Renal pelvis (tissue), 4 donors: ENCODE measurements around the gene GNPDA1. TPM values are rescaled to one million over a fixed set of nuclear protein-coding genes. Genes with fewer than 3 reads are reported as not detected.
A peak's percentile ranks its signal among the peaks of the same experiment; 100 is the strongest.
"Not testable (repeated sequence)": the region's sequence is repeated elsewhere in the genome, so short reads cannot be mapped to it uniquely, and the experiment has no call there.

Source experiments
- DNase-seq: peaks from one replicate; pipeline ENCODE4 v3.0.0-alpha.2; 2013
- polyA plus RNA-seq, 3 donors: library from polyadenylated mRNA; unstranded; fragments of 120-200 nt; gene quantifications; one replicate each; pipeline ENCODE4 v1.2.1, GENCODE V29; 2013; ENCODE audit not compliant: insufficient read length in 3 of 3

Gene GNPDA1
- polyA plus RNA-seq, 3 donors, result 64.7 to 70.6 (median 68.5) TPM

DNA sequence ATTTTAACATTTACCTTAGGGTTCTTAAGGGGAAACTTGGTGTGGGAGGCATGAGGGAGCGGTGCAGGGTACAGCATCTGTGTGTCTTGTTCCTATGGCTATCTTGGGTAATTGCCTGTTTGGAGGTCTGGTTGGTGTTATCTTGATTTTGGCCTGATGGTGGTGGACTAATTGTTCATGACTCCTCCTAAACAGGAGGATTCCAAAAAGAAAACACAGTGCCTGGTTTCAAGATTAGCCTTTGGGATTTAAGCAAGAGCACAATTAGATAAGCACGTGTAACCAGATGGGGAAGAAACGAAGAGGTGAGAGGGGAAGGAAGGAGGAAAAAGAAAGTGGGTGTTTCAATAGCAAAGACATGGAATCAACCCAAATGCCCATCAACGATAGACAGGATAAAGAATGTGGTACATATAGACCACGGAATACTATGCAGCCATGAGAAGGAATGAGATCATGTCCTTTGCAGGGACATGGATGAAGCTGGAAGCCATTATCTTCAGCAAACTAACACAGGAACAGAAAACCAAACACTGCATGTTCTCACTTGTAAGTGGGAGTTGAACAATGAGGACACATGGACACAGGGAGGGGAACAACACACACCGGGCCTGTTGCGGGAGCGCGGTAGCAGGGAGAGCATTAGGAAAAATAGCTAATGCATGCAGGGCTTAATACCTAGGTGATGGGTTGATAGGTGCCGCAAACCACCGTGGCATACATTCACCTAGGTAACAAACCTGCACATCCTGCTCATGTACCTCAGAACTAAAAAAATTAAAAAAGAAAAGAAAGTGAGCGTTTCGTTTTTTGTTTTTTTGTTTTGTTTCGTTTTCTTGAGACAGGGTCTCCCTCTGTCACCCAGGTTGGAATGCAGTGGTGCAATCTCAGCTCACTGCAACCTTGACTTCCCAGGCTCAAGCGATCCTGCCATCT is 21.1 kb upstream of the GNPDA1 start:
- DNase-seq, result not testable (repeated sequence)

DNA sequence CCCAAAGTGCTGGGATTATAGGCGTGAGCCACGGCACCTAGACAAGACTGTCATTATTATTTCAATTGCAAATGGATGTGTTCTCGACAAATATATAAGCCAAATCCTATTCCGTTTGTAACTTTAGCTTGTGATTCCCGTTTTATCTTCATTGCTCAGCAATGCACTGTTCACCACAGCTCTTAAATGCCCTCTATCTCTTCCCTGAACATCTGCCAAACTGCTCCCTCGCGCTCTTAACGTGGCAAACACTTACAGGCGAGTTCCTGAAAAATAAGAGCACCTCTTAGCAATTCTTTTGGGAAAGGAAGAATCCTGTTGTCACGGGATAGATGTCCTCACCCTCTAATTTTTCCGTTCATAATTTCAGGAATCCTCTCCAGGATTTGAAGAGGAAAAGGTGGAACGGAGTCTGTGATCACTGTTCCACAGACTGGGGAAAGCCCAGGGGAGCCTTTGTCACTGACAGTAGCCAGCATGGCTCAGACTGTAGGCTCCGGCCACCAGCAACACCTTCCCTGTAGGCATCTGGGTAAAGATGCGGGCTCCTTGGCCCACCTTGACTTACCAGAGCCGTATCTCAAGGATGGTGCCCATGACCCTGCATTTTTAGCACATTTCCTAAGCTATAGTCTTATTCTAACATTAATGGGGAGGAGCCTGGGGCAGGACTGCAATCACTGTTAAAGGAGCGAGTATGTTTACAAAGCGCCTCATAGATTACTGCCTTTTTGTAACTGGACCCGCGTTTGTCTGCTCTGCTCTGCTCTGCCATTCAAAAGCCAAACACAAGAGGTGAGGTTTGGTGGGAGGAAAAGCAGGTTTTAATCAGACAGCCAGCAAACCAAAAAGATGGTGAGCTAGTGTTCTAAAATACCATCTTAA is 20.2 kb upstream of the GNPDA1 start:
- DNase-seq, result no peak

DNA sequence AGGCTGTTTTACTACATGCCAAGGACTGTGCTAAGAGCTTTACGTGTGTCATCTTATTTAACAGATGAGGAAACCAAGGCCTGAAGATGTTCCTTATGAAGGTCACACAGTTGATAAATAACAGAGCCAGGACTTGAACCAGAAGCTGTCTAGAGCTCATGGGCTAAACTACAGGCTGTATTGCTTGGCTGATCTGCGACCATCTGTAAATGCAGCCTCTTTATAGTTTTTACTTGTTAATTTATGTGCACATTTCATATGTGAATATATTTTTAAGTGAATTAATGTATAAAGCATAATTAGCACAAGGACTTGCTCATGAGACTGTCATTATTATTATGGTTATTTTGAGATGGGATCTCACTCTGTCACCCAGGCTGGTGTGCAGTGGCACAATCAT is 19.3 kb upstream of the GNPDA1 start:
- DNase-seq, result no peak

DNA sequence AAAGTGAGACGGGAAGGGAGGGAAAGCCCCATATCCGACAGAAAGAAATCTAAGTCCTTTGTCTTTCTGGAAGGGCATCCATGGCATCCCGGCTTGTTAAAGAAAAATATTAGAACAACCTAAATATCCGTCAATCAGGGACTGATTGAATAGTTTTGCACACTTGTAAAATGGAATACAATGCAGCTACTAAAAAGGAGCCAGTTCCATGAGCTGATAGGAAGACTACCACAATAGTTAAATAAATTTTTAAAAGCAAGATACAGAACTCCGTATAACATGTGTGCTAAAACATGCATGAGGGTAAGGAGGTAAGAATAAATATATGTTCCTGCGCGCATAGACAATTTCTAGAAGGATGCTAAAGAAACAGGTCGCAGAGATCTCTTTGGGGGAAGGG is 12.8 kb upstream of the GNPDA1 start:
- no peak for DNase-seq

DNA sequence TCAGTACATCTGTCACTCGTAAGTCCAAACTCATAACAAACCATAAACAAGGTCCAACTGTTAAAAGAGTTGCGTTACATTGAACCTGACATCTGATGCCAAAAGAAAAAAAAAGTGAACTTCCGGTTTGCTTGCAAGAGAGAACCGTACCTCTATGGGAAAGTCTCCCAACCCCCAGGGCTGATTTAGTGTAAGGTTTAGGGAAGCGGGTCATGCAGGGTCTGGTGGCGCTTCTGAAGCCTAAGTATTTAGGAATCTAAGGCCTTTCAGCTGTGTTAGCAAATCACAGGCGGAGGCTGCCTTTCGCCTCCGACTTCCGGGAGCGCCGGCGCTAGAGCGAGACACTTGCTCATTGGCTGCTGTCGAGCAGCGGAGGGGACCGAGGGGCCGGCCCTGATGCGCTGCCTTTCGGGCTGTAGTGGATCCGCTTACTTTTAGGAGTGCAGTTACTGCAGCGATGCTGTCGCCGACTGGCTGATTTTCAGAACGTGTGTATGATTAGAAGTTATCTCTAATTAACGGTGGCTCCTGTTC is 12.0 kb upstream of the GNPDA1 start:
- peak; percentile 87 for DNase-seq

DNA sequence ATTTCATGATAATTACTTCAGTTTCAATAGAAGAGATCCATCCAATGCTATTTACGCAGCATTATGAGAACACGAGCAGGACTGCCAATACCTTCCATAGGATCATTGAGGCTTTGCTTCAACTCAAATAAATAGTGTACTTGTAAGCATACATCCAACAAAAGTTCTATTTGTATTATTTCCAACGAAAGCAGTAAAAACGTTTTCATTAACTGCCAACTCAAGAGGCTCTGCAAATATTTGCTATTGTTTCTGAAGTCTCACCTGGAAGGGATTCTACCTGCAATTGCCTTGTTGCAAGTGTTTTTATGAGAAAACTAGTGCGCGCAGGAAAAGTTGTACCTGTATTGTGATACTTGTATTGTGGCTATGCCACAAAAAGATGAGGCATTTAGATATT is 11.0 kb upstream of the GNPDA1 start:
- DNase-seq, result no peak

DNA sequence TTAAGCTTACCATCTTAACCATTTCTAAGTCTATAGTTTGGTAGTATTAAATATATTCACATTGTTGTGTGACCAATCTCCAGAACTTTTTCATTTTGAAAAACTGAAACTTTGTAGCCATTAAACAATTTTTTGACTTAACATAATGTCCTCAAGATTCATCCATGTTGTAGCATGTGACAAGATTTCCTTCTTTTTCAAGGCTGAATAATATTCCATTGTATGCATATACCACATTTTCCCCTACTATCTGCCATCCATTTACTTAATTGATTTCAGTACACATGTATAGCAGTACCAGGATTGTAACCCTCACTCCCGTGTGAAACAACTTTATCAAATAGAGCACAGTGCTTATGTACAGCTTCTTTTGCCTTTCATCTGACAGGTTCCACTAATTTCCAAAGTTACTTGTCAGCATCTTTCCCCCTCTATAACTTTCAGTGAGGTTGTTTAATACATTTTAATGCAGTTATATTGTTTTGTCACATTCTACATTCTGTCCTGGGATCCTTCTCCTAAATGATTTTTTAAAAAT is 7.4 kb upstream of the GNPDA1 start:
- no peak for DNase-seq

DNA sequence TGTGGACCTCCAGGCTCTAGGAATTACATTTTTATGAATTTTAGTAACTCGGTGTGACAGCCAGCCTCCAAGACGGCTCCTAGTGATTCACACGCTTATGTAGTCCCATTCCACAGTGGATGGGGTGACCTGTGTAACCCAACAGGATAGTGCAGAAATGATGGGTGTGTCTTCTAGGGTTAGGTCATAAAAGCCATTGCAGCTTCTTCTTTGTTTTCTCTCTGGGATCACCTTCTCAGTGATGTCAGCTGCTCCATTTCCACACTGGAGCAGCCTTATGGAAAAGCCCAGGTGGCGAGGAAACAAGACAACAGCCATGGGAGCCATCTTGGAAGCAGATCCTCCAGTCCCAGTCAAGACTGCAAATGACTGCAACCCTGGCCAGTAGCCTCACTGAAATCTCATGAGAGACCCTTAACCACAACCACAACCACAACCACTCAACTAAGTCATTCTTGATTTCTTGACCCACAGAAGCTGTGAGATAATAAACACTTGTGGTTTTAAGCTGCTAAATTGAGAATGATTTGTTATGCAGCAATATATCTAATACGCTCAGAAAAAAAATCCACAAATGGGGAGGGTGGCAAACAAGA is 5.1 kb upstream of the GNPDA1 start:
- DNase-seq, result no peak

DNA sequence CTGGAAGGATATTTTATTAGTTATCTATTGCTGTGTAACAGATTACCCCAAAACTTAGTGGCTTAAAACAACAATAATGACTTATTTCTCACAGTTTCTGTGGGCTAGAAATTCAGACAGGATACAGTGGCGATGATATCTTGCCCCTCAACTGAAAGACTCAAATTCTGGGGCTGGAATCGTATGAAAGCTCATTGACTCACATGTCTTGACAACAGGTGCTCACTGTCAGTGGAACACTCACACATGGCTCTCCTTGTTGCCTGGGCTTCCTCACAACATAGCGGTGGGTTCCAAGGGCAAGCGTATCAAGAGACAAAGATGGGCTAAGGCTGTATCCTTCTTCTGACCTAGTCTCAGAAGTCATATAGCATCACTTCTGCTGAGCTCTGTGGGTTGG is 3.7 kb upstream of the GNPDA1 start:
- DNase-seq, result no peak

DNA sequence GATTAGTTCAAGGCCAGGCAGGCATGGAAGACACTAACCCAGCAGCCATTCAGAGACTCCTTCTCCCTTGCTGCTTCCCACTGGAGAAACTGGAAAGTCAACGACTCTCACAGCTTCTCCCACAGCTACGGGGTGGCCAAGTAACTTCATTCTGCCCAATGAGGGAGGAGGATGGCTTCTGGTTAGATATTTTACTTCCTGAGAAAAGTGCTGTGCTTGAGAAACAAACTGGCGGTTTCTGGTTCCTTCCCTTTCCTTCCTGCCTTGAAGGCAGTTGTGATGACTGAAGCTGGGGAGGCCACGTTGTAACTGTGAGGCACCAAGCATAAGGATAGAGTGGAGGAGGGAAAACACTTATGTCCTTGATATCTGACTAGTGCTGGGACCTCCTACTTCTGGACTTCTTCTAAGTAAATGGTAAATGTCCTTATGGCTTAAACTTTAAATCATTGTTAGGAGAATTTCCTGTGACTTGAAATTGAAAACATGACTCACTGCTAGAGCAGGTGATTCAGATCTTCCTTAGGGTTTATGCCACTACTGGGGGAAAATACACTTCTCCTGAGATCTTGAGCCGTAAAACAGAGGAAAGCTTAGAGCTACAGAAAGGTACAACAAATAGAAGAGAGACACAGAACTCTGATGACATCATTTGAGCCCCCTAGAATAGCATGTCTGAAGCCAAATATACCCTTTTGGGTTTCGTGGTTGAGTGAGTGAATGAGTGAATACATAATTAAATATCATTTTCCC is 3.1 kb upstream of the GNPDA1 start:
- DNase-seq, result no peak

DNA sequence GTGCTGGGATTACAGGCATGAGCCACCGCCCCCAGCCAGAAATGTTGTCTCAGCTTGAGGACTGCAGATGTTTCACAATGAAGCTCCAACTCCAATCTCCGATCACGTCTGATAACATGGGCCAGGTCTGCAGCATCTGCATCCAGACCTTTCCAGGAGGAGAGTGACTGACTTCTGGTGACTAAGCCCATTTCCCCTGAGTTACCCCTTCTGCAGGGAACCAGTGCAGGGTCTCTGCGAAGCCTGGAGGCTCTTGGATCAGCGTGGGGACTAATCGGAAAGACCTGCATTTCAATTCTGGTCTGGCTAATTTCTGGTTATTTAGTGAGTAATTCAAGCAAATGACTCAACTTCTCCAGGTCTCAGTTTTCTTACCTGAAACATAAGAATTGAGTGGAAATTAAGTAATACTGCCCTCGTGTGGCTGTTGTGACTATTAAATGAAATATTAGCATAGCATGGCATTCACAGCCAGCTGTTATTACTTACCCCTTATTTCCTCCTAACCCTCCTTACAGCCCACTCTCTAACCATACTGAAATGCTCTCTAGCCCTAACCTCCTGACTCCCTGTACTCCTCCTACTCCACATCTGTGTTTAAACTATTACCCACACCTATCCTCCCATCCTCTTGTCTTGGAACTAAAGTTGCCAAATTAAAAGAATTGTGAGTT is 2.2 kb upstream of the GNPDA1 start:
- peak; percentile 46 for DNase-seq

DNA sequence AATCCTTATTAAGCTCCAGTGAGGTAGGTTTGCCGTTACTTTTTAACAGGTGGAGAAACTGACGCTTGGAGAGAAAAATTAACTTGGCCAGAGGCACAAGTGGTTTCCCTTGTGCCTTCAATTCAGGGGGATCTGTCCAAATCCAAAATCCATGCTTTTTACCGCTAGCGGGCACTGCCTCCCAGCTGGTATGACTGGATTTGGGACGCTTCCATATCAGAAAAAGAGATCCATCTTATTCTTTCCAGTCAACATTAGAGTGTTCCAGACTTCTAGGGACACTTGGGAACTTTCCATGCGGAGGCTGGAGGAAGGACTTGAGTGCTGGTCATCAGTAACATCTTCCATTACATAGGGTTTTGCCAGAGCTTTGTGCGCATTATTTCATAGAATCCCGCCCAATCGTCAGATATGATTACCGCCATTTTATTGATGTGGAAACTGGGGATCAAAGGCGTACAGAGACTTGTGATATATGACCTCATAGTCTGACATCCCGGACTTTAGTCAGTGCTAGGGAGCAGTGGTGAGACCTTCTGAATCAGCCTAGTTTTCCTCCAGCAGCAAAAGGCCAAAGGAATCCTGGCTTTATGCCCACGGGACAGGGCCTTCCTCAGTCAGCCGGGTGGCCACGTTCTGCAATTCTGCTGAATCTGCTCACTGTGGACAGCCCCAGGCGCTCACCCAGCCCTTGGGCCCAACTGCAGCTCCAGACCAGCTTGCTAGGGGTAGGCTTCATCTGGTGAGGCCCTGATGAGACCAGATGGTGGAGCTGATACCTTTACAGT is 1.1 kb upstream of the GNPDA1 start:
- no peak for DNase-seq

DNA sequence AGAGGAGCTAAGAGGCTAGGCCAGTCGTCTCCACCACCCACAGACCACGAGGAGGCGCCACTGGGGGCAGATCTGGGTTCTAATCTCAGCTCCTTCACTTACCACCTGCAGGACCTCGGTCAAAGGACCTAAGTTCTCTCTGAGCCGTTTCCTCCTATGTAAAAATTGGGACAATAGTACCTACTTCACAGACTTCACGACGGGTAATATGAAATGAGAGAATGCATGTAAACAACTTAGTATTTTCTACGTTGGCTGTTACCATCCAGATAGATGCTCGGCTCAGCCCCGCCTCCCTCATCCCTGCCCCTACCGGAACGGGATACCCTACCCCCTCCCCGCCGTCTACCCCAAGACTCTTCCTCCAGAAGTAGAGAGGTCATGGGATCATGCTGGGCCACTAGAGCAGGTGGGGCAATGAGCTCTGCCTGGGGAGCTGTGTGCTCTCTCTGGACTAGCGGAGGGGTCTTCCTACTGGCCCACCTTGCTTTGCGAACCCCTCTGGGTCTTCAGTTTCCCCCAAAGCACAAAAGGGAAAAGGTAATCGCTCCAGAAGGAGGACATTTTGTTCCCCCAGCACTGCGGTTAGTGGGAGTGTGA is 541 bp downstream of the GNPDA1 start:
- peak; percentile 20 for DNase-seq

DNA sequence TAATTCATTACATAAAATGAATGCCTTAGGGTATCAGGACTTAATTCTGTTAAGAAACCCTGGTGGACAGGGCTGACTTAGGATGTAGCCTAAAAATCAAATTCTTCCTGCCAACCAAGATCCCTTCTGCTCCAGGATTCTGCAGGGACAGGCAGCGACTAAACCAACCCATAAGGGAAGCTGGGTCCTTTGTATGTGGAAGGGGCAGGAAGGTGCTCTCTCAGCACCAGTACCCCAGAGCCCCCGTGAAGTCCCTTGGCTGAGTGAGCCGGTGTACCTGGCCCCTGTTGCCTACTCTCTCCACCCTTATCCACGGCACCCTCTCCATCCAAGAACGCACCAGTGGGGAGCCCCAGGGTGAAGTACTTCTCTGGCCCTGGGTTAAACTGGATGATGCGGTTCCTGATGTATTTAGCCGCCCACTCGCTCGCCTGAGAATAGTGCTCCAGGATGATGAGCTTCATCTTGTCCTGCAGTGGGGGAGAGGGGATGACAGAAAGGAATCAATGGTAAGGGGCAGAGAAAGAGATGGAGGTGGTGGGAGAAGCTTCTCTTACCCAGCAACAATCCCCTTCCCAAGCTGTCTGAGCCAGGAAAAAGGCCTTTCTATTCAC is 1.1 kb downstream of the GNPDA1 start:
- no peak for DNase-seq

DNA sequence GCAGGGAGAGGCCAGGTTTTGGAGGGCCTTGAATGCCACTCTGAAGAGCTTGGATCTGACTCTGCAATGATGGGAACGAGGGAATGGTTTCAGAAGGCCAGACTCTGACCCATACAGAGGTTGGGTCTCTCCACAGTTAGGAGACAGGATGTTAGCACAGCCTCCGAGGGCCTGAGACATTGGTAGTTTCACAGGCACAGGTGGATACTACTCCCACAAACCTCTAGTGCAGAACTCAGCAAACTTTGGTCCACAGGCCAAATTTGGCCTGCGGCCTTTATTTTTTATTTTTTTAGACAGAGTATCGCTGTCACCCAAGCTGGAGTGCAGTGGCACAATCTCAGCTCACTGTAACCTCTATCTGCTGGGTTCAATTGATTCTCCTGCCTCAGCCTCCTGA is 2.9 kb downstream of the GNPDA1 start:
- no peak for DNase-seq

DNA sequence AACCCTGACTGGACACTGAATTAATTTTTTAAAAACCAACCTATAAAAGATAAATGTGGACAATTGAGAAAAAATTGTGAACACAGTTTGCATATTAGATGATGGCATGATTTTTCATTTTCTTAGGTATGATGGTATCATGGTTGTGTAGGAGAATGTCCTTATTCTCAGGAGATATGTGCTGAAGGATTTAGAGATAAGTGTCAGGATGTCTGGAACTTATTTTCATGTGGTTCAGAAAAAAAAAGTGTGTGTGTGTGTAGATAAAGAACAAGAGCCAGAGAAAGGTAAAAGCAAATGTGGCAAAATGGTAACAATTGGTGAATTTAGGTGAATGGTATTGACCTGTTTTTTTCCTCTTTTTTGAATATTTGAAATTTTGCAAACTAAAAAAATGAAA is 4.0 kb downstream of the GNPDA1 start:
- DNase-seq, result no peak

DNA sequence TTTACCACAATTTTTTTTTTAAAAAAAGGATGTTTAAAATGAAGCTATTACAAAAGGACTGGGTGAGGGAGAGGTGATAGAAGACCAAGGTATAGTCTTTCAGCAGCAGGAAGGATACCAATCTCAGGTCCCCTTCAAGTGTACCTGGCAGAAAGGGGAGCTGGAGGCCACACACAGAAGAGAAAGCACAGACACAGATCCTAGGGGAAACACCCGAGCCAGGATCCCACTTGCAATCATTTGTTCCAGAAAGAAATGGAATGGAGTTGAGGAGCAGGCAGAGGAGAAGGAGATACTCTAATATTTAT is 5.6 kb downstream of the GNPDA1 start:
- DNase-seq, result no peak

DNA sequence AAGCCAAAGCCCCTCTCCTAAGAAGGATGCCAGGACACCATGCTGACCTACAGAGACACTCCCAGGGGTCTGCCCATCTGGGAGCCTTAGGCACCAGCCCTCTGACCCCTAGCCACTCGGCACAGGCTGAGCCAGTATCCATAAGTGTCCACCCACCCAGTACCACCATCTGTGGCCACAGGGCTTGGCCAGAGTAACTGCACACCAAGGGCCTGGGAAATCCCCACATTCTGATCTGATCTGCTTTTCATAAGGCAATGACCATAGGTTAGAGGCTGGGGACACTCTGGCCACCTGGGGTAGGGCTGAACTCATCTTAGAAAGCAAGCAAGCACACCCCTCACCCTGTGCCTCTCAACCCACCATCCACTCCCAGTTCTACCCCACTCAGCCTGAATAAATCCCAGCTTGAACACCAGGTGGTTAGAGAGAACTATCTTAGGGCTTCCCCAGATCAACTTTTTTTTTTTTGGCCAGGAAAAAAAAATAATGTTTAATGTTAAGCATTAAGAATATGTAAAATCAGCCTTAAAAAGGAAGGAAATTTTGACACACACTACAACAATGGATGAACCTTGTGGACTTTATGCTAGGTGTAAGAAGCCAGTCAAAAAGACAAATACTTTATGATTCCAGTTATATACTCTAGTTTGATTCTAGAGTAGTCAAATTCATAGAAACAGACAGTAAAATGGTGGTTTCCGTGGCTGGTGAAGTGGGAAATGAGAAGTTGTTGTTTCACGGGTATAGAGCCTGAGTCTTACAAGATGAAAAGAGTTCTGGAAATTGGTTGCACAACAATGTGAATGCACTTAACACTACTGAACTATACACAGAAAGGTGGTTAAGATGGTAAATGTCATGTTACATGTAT is 6.2 kb downstream of the GNPDA1 start:
- no peak for DNase-seq
